Stimulated activated naive CD8-positive, alpha-beta T cell treated with anti-CD3 and anti-CD28 coated beads, Interleukin-15, amount 100 ng/mL, for 72 hours (primary cell): ENCODE results near the gene MYH7B.

Experiments used
- ATAC-seq: fragments of 150-1000 bp; cut with Tn5 transposase; 2 replicates; pipeline ENCODE4 v1.10.0; 2021; ENCODE audit warnings: mild to moderate bottlenecking, moderate library complexity
- DNase-seq, 2 donors: peaks; one replicate each; pipeline ENCODE4 v3.0.0; 2021 to 2022
- H3K27ac Mint-ChIP-seq, 2 donors: one replicate each; pipeline ENCODE4 v1.8.0; 2022; ENCODE audit warnings: mild to moderate bottlenecking in 2 of 2, mixed read lengths in 2 of 2, moderate library complexity in 2 of 2
- H3K27me3 Mint-ChIP-seq: one replicate; pipeline ENCODE4 v1.8.0; 2022; ENCODE audit warnings: mixed read lengths
- H3K4me1 Mint-ChIP-seq: one replicate; pipeline ENCODE4 v1.8.0; 2022; ENCODE audit warnings: mild to moderate bottlenecking, mixed read lengths
- H3K4me3 Mint-ChIP-seq, 2 donors: one replicate each; pipeline ENCODE4 v1.8.0; 2022; ENCODE audit warnings: mild to moderate bottlenecking in 2 of 2, mixed read lengths in 2 of 2, moderate library complexity in 1 of 2
- H3K9me3 Mint-ChIP-seq, 2 donors: one replicate each; pipeline ENCODE4 v1.8.0; 2022; ENCODE audit warnings: mixed read lengths in 2 of 2

Gene MYH7B

DNA sequence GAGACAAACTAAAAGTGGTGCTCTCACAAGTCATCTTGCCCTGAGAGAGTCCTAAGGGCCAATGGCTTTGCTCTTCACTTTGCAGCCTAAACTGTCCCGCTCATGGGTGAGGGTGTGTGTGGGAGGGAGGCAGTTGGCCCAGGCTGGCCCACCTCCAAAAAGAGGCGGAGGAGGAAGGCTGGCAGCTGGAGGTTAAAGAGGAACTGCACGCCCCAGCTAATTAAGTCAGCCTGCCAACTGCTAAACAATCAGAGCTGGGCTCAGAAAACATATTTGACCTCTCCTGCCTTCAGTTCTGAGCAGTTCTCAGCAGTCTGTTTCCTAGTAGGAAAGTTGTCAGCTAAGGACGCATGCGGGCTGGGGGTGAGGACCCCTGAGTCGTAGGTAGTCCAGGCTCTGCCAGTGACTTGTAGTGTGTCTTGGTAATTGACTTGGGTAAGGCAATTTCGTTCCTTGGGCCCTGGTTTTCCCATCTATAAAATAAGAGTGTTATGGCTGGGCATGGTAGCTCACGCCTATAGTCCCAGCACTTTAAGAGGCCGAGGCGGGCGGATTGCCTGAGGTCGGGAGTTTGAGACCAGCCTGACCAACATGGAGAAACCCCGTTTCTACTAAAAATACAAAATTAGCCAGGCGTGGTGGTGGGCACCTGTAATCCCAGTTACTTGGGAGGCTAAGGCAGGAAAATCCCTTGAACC is 17.1 kb upstream of the MYH7B start:
- H3K27me3 Mint-ChIP-seq, result no peaks in the 10 kb centered on the region
- no peak for DNase-seq
- no peaks in the 10 kb centered on the region for H3K9me3 Mint-ChIP-seq
- no peak overlapping the region for H3K27ac Mint-ChIP-seq
- H3K4me1 Mint-ChIP-seq, result peaks cover 3% of the 10 kb centered on the region
- H3K4me3 Mint-ChIP-seq, result no peak overlapping the region
- no peak for ATAC-seq

DNA sequence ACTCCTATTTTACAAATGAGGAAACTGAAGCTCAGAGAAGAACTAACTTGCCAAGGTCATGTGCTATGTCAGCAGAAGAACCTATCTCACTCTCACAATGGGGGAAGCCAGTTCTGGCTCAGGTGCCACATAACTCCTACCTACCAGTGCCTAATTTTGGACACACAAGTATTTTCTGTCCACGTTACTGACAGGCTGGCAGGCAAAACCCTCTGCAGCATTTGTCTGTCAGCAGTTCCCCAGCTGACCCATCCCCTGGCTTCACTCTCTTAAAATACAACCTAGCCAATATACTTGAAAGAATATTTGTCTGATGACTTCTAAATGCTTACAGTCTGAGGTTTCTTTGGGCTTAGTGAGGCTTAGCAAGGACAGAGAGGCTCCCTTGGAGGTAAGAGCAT is 15.6 kb upstream of the MYH7B start:
- DNase-seq (no peak), ATAC-seq (no peak)
- Mint-ChIP-seq H3K9me3 (no peaks in the 10 kb centered on the region), H3K27ac (no peak overlapping the region), H3K4me1 (peaks cover 11% of the 10 kb centered on the region), H3K4me3 (no peak overlapping the region), H3K27me3 (no peaks in the 10 kb centered on the region)

DNA sequence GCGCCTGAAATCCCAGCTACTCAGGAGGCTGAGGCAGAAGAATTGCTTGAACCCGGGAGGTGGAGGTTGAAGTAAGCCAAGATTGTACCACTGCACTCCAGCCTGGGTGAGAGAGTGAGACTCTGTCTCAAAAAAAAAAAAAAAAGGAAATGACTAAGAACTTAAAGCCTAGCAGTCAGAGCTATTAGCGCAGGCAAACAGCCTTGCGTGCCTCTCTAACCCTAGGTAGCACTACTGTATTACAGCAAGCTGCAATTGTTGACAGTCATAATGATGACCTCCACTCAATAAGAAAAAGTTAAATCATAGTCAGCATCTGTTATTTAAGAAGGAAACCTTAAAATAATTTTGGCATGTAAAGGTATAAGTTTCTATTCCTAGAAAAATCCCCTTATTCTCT is 14.4 kb upstream of the MYH7B start:
- H3K4me1 Mint-ChIP-seq, result peaks cover 11% of the 10 kb centered on the region

DNA sequence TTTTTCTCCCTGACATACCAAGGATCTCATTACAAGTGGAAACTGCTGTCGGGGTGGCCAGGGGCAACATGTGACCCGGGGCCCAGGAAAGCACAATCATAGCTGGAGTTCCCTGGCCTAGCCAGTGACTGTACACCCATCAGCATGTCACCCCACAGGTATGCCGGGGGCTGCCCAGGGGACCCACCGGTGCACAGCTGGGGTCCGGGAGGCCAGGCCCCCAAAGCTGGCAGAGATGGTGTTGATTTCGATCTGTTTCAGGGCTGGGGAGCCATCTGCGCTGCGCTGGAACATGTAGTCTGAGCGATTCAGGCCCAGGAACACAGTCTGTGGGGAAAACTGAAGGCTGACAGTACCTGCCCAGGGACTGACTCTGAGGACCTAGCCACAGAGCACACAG is 13.4 kb upstream of the MYH7B start:
- no peak overlapping the region for H3K4me3 Mint-ChIP-seq
- ATAC-seq, result no peak

More for the DNA sequence above, 14.4 kb upstream of the MYH7B start:
- DNase-seq (no peak), ATAC-seq (no peak)
- Mint-ChIP-seq H3K4me3 (no peak overlapping the region), H3K27ac (no peak overlapping the region), H3K27me3 (no peaks in the 10 kb centered on the region), H3K9me3 (no peaks in the 10 kb centered on the region)

DNA sequence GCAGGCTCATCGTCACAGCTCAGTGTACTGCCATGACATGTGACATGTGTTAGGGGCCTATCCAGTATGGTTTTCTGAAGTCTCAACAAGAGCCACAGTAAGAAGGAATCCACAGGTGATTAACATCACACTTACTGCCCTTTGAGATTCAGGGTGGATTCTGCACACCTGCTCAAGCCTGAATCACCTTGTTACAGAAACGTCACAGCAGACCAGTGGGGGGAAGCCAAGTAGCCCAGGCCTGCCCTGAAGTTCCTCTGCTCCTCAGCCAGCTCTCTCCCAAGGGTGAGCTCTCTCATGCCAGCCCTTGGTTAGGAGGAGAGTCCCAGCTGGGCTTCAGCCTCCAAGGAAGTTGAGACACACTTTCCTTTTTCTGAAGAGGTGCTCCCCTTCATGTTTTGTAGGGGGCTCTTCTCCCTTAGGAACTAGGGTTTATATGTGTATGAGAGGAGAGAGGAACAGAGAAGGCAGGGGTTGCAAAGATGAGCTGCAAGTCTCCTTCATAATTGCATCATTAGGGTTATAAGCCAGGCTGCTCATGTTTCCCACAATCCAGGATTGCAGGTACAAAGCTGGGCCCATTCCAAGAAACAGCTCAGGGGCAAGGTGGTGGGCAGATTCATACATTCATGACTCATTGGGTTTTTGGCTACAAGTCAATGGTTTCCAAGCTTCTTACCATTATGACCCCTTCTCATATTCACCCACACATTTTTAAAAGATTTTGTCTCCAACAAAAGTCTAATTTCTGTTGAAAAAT is 11.7 kb upstream of the MYH7B start:
- peaks cover 11% of the 10 kb centered on the region for H3K4me1 Mint-ChIP-seq
- H3K27me3 Mint-ChIP-seq, result no peaks in the 10 kb centered on the region
- ATAC-seq, result no peak
- H3K4me3 Mint-ChIP-seq, result no peak overlapping the region
- H3K9me3 Mint-ChIP-seq, result no peaks in the 10 kb centered on the region
- H3K27ac Mint-ChIP-seq, result peak overlapping the region in 1 of 2 donors; percentile 53
- no peak for DNase-seq

More for the DNA sequence above, 13.4 kb upstream of the MYH7B start:
- Mint-ChIP-seq H3K9me3 (no peaks in the 10 kb centered on the region), H3K27me3 (no peaks in the 10 kb centered on the region), H3K4me1 (peaks cover 11% of the 10 kb centered on the region), H3K27ac (no peak overlapping the region)
- DNase-seq, result no peak

DNA sequence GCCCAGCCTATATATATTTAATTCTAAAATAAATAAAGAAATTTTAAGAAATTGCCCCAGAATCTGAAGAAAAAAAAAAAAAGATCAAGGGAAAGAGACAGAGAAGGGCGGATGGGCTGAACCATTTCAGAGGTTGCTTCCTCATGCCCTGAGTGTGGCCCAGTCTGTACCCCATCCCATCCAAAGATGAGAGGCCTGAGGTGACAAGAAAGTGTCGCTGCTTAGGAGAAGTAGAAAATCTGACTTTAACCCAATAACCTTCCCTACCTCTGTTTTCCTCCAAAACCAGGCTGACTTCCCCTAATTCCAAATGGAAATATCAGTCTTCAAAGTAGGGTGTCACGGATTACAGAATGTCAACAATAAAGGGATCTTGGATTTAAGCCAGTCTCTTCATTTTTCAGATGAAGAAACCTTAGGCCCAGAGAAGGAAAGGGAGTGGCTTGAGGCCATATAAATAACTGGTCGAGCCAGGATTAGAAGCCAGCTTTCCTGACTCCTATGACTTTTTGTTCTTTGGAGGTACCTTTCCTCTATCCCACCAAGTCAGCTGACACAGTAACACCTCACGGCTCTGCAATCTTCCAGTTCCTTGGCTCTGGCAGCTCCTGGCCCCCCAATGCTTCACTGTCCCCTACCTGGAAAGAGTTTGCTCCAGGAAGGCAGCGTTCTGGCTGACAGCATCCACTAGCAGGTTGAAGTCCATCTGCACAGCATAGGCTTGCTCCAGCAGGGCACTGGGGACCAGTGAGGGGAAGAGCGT is 10.2 kb upstream of the MYH7B start:
- Mint-ChIP-seq H3K27ac (no peak overlapping the region), H3K27me3 (no peaks in the 10 kb centered on the region), H3K4me3 (no peak overlapping the region), H3K4me1 (peaks cover 11% of the 10 kb centered on the region), H3K9me3 (no peaks in the 10 kb centered on the region)
- no peak for ATAC-seq
- no peak for DNase-seq

DNA sequence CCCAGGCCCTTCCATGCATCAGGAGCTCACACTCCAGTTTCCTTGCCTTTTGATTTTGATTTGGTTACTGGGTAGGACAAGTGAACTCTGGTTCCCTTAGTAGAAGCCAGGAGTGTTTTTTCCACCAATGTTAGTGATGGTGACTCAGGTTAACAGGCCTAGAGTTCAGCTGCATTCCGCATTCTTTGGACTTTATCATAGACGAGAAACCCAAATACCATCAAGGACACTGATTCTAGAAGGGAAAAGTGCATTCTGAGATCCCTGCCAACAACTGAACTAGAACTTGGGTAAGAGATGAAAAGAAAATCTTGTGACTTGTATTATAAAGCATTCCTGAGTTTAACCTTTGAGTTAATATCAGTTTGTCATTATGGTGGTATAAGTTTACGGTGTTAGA is 9.0 kb upstream of the MYH7B start:
- H3K4me3 Mint-ChIP-seq, result no peak overlapping the region
- no peak overlapping the region for H3K27ac Mint-ChIP-seq
- ATAC-seq (no peak), DNase-seq (no peak)
- H3K4me1 Mint-ChIP-seq, result peaks cover 11% of the 10 kb centered on the region
- H3K27me3 Mint-ChIP-seq, result no peaks in the 10 kb centered on the region
- H3K9me3 Mint-ChIP-seq, result no peaks in the 10 kb centered on the region

DNA sequence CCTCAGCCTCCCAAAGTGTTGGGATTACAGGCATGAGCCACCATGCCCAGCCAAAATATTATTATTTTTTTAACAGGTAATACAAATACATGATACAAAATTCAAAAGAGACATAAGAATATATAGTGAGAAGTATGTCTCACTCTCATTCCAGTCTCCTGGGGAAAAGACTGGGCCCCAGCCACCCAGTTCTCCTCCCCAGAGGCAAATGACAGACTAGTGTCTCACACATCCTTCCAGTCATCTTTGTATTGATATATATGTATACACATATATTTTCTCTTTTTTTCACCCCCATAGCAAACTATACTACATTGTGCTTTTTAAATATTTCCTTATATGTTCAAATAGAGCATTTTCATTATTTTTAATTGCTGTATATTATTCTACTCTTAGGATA is 8.3 kb upstream of the MYH7B start:
- Mint-ChIP-seq H3K27me3 (no peaks in the 10 kb centered on the region), H3K4me1 (peaks cover 11% of the 10 kb centered on the region), H3K9me3 (no peaks in the 10 kb centered on the region)

DNA sequence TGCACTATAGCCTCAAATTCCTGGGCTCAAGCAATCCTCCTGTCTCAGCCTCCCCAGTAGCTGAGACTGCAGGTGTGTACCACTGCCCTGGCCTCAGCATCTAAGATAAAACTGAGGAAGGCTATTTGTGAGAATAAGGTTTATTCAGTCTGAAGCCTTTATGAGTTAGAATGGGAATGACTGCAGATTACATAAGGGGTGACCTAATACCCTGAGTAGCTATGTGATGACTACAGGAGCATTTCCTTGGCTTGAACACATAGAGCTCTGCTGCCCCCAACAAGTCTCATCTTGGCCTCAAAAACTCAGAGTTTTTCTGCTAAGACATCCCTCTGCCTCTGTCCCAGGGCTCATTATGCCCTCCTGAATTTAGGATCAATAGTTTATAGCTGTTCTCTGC is 7.6 kb upstream of the MYH7B start:
- peaks cover 11% of the 10 kb centered on the region for H3K4me1 Mint-ChIP-seq
- H3K4me3 Mint-ChIP-seq, result no peak overlapping the region

More for the DNA sequence above, 8.3 kb upstream of the MYH7B start:
- ATAC-seq, result no peak
- DNase-seq, result no peak
- Mint-ChIP-seq H3K4me3 (no peak overlapping the region), H3K27ac (no peak overlapping the region)

DNA sequence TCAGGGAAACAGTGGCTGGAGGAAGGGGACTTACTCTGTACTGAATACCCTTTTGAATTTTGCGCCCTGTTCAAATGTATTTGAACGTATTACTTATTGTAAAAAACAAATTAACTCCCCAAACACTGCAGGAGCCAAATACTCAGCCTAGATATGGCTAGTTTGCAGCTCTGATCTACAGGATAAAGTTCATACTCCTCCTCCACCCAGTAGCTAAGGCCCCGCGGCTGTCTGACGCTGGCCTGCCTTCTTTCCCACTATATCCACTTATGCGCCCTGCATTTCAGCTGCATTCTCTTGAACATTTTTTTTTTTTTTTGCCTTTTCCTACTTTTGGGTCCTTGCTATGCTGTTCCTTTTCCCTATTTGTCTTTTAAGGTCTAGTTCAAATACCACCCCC is 6.5 kb upstream of the MYH7B start:
- H3K4me1 Mint-ChIP-seq, result peaks cover 3% of the 10 kb centered on the region
- DNase-seq, result no peak
- no peaks in the 10 kb centered on the region for H3K27me3 Mint-ChIP-seq
- no peaks in the 10 kb centered on the region for H3K9me3 Mint-ChIP-seq
- H3K4me3 Mint-ChIP-seq, result no peak overlapping the region
- ATAC-seq, result no peak
- no peak overlapping the region for H3K27ac Mint-ChIP-seq

More for the DNA sequence above, 7.6 kb upstream of the MYH7B start:
- no peak for ATAC-seq
- DNase-seq, result no peak
- H3K27me3 Mint-ChIP-seq, result no peaks in the 10 kb centered on the region
- no peaks in the 10 kb centered on the region for H3K9me3 Mint-ChIP-seq
- H3K27ac Mint-ChIP-seq, result no peak overlapping the region

DNA sequence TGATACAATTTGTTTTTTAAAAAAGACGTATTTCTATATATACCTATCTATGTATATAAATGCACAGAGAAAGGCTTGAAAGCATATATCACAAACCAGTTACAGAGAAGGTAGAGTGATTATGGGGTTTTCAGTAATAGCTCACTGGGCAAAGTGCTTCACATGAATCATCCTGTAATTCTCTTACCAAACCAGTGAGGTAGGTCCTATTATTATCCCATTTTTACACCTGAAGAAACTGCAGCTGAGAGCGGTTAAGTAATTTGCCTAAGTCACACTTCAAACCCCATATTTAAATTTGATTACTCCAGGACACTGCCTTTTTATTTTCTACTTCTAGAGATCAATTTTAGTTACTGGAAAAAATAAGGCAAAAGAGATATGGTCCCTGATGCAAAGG is 4.4 kb upstream of the MYH7B start:
- H3K4me1 Mint-ChIP-seq, result peaks cover 20% of the 10 kb centered on the region
- H3K9me3 Mint-ChIP-seq, result no peaks in the 10 kb centered on the region
- H3K4me3 Mint-ChIP-seq, result no peak overlapping the region
- no peak overlapping the region for H3K27ac Mint-ChIP-seq
- no peaks in the 10 kb centered on the region for H3K27me3 Mint-ChIP-seq
- DNase-seq, result no peak
- no peak for ATAC-seq

DNA sequence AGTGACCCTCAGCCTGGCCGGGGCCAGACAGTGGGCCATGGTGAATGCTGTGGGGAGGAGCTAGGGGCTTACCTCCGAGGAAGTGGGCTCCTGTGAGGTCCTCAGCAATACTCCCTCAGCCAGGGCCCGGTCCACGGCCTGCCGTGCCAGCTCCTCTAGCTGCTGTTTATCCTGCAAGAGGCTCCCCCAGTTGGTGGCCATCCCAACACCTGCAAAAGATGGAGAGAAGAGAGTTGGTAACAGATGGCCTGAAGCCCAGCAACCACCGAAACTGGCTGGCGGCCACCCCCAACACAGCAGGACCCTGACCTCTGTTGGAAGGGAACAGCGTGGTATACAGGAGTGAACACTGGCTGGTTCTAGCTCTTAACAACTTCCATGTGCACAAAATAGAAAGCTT is 4.0 kb upstream of the MYH7B start:
- Mint-ChIP-seq H3K9me3 (no peaks in the 10 kb centered on the region), H3K4me3 (no peak overlapping the region), H3K4me1 (peaks cover 23% of the 10 kb centered on the region), H3K27ac (no peak overlapping the region), H3K27me3 (no peaks in the 10 kb centered on the region)
- ATAC-seq (no peak), DNase-seq (no peak)

DNA sequence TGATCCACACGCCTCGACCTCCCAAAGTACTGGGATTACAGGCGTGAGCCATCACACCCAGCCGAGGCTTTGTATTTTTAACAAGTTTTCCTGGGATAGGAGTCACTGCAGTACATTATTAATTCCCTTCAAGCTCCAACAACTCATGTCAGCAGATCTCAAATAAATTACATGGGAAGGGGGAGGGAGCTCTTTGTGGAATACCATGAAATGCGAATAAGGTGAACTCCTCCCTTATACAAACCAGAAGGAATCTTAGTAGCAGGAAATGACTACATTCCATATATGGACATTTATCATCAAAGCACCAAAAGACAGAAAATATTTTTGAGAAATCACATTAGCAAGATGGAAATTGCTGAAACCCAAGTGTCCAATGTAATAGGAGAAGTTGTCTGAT is 3.0 kb upstream of the MYH7B start:
- ATAC-seq (no peak), DNase-seq (no peak)
- Mint-ChIP-seq H3K4me3 (no peak overlapping the region), H3K9me3 (no peaks in the 10 kb centered on the region), H3K27ac (no peak overlapping the region), H3K27me3 (no peaks in the 10 kb centered on the region), H3K4me1 (peaks cover 23% of the 10 kb centered on the region)

DNA sequence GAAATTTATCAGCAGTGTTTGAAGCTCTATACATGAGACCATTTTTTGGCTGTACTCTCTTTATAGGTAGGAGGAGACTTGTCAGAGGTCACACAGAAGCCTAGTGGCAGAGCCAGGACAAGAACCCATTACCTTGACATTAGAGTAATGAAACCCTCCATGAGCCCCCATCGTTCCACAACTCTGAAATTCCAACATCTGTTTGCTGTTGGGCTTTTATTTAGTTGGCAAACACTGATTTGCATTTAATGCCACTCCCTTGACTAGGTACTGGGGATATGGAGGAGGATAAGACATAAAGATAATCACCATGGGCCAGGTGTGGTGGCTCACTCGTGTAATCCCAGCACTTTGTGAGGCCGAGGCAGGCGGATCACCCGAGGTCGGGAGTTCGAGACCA is 1.7 kb upstream of the MYH7B start:
- Mint-ChIP-seq H3K27me3 (no peaks in the 10 kb centered on the region), H3K4me3 (peak overlapping the region in 1 of 2 donors; percentile 8)
- no peak for ATAC-seq

DNA sequence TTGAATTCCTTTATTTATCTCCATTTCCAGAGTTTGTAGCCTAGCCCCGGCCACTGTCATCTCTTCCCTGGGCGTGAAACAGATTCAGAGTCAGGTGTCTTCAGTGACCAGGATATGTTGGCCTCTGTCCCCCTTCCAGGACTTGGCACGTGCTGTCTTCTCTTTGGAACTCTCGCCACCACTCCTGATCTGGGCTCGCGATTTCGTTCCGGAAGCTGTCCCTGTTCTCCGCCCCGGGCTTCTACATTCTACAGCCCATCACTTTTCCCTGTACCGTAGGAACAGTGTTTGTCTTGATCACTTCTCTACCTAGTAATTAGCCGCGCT is 801 bp upstream of the MYH7B start:
- Mint-ChIP-seq H3K4me3 (peak overlapping the region; percentile 89 to 90), H3K9me3 (no peaks in the 10 kb centered on the region), H3K4me1 (peaks cover 23% of the 10 kb centered on the region), H3K27ac (peak overlapping the region; percentile 94 to 98), H3K27me3 (no peaks in the 10 kb centered on the region)
- ATAC-seq (no peak), DNase-seq (no peak)

More for the DNA sequence above, 1.7 kb upstream of the MYH7B start:
- no peak overlapping the region for H3K27ac Mint-ChIP-seq
- H3K4me1 Mint-ChIP-seq, result peaks cover 23% of the 10 kb centered on the region
- no peak for DNase-seq
- H3K9me3 Mint-ChIP-seq, result no peaks in the 10 kb centered on the region

DNA sequence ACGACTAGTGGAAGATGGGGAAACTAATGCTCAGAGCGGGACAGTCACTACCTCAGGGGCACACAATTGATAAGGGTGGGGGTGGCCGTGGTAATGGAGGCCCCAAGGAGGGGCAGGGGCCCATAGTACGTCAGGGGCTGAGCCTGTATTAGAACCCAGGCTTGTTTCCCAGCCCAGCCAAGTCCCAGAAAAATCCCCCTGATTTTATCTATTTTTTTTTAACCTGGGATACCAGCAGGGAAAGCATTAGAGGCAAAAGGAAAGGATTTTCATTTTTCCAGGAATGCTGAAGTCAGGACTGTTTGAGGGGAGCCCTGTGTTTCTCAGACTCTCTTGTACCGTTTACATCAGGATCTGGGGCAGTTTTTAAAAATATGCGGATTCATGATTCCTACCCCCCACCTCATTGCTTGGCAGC is 382 bp downstream of the MYH7B start:
- H3K4me1 Mint-ChIP-seq, result peaks cover 30% of the 10 kb centered on the region
- H3K4me3 Mint-ChIP-seq, result peak overlapping the region; percentile 89 to 90
- ATAC-seq (no peak), DNase-seq (no peak)
- peak overlapping the region; percentile 94 to 98 for H3K27ac Mint-ChIP-seq
- H3K27me3 Mint-ChIP-seq, result no peaks in the 10 kb centered on the region
- no peaks in the 10 kb centered on the region for H3K9me3 Mint-ChIP-seq
